Measurements from ENCODE around the gene CPA5.

CPA5 gene

GRCh38 chr7:130301501-130302020, 43.1 kb upstream of the CPA5 start:
- peak overlapping the region; percentile 88 to 93 (median 90) for H3K27ac Mint-ChIP-seq
- H3K27me3 Mint-ChIP-seq (ENCODE audit: low read depth): no peaks in the 10 kb centered on the region
- no peak for TF ChIP-seq CTCF (IDR thresholded peaks at IDR 0.05; ENCODE audit: unreplicated experiment in 3 of 3)
- H3K9me3 Mint-ChIP-seq: no peaks in the 10 kb centered on the region
- no peak overlapping the region for H3K4me3 Mint-ChIP-seq
- H3K36me3 Mint-ChIP-seq (ENCODE audit: low read depth): no peaks in the 10 kb centered on the region
- H3K4me1 Mint-ChIP-seq: peaks cover 67% of the 10 kb centered on the region

- Mint-ChIP-seq H3K27me3 (ENCODE audit: low read depth) (no peaks in the 10 kb centered on the region), H3K27ac (peak overlapping the region; percentile 85 to 96 (median 91)), H3K36me3 (ENCODE audit: low read depth) (no peaks in the 10 kb centered on the region), H3K4me3 (peak overlapping the region in 1 of 3 experiments; percentile 65), H3K4me1 (peaks cover 66% of the 10 kb centered on the region), H3K9me3 (no peaks in the 10 kb centered on the region)
- no peak for TF ChIP-seq CTCF (IDR thresholded peaks at IDR 0.05; ENCODE audit: unreplicated experiment in 3 of 3)
Measured at GRCh38 chr7:130302649-130303048, 42.0 kb upstream of the CPA5 start.

GRCh38 chr7:130303127-130303526, 41.5 kb upstream of the CPA5 start:
- peak overlapping the region; percentile 85 to 96 (median 91) for H3K27ac Mint-ChIP-seq
- H3K36me3 Mint-ChIP-seq (ENCODE audit: low read depth): no peaks in the 10 kb centered on the region
- TF ChIP-seq CTCF (IDR thresholded peaks at IDR 0.05; ENCODE audit: unreplicated experiment in 3 of 3): no peak
- H3K4me1 Mint-ChIP-seq: peaks cover 64% of the 10 kb centered on the region
- H3K27me3 Mint-ChIP-seq (ENCODE audit: low read depth): no peaks in the 10 kb centered on the region
- H3K4me3 Mint-ChIP-seq: peak overlapping the region in 1 of 3 experiments; percentile 65
- no peaks in the 10 kb centered on the region for H3K9me3 Mint-ChIP-seq

- Mint-ChIP-seq H3K27ac (no peak overlapping the region), H3K36me3 (ENCODE audit: low read depth) (no peaks in the 10 kb centered on the region), H3K27me3 (ENCODE audit: low read depth) (no peaks in the 10 kb centered on the region), H3K4me1 (peaks cover 60% of the 10 kb centered on the region), H3K9me3 (no peaks in the 10 kb centered on the region), H3K4me3 (no peak overlapping the region)
- TF ChIP-seq CTCF (IDR thresholded peaks at IDR 0.05; ENCODE audit: unreplicated experiment in 3 of 3): no peak
Measured at GRCh38 chr7:130303551-130303950, 41.1 kb upstream of the CPA5 start.

GRCh38 chr7:130303982-130304381, 40.6 kb upstream of the CPA5 start:
- Mint-ChIP-seq H3K9me3 (no peaks in the 10 kb centered on the region), H3K4me1 (peaks cover 56% of the 10 kb centered on the region), H3K36me3 (ENCODE audit: low read depth) (no peaks in the 10 kb centered on the region), H3K4me3 (no peak overlapping the region), H3K27me3 (ENCODE audit: low read depth) (no peaks in the 10 kb centered on the region), H3K27ac (peak overlapping the region in 1 of 3 experiments; percentile 52)
- no peak for TF ChIP-seq CTCF (IDR thresholded peaks at IDR 0.05; ENCODE audit: unreplicated experiment in 3 of 3)

- Mint-ChIP-seq H3K4me1 (peaks cover 47% of the 10 kb centered on the region), H3K27me3 (ENCODE audit: low read depth) (no peaks in the 10 kb centered on the region), H3K9me3 (no peaks in the 10 kb centered on the region), H3K4me3 (no peak overlapping the region), H3K27ac (peak overlapping the region; percentile 6 to 90 (median 88)), H3K36me3 (ENCODE audit: low read depth) (no peaks in the 10 kb centered on the region)
- TF ChIP-seq CTCF (IDR thresholded peaks at IDR 0.05; ENCODE audit: unreplicated experiment in 3 of 3): no peak
Measured at GRCh38 chr7:130304878-130305277, 39.7 kb upstream of the CPA5 start.
